Limb (tissue), 2 donors: Measurements from ENCODE around the gene GPER1.

ENCODE experiments used
- DNase-seq, 2 donors: peaks; one replicate each; pipeline ENCODE4 v3.0.0-alpha.2; 2016; ENCODE audit errors: extremely low spot score in 2 of 2

GPER1 gene

GRCh38 chr7:1086588-1087464, 1.1 kb upstream of the GPER1 start:
- peak in 1 of 2 donors; percentile 84 for DNase-seq

- DNase-seq, result no peak
Observed at GRCh38 chr7:1087465-1087814, 473 bp upstream of the GPER1 start.

- no peak for DNase-seq
Observed at GRCh38 chr7:1090236-1090635, 2.3 kb downstream of the GPER1 start.

- no peak for DNase-seq
Observed at GRCh38 chr7:1090686-1091643, 3.1 kb downstream of the GPER1 start.

- no peak for DNase-seq
Observed at GRCh38 chr7:1091644-1092027, 3.7 kb downstream of the GPER1 start.

GRCh38 chr7:1092161-1092632, 4.3 kb downstream of the GPER1 start:
- DNase-seq, result no peak

GRCh38 chr7:1092806-1093501, 5.0 kb downstream of the GPER1 start:
- DNase-seq, result no peak

- no peak for DNase-seq
Observed at GRCh38 chr7:1093502-1093843, 5.6 kb downstream of the GPER1 start.

GRCh38 chr7:1093916-1094508, 6.1 kb downstream of the GPER1 start:
- DNase-seq, result no peak

GRCh38 chr7:1094870-1095269, 7.0 kb downstream of the GPER1 start:
- DNase-seq, result no peak

GRCh38 chr7:1095621-1096155, 7.8 kb downstream of the GPER1 start:
- no peak for DNase-seq

GRCh38 chr7:1096156-1097119, 8.5 kb downstream of the GPER1 start:
- DNase-seq, result no peak

GRCh38 chr7:1097120-1097504, 9.2 kb downstream of the GPER1 start:
- no peak for DNase-seq

- DNase-seq, result no peak
Observed at GRCh38 chr7:1098243-1099153, 10.6 kb downstream of the GPER1 start.

GRCh38 chr7:1099154-1099542, 11.2 kb downstream of the GPER1 start:
- no peak for DNase-seq

- no peak for DNase-seq
Observed at GRCh38 chr7:1099637-1100036, 11.7 kb downstream of the GPER1 start.

- DNase-seq, result no peak
Observed at GRCh38 chr7:1100386-1100785, 12.5 kb downstream of the GPER1 start.

- no peak for DNase-seq
Observed at GRCh38 chr7:1100834-1101562, 13.1 kb downstream of the GPER1 start.
